Lower leg skin (tissue), 3 donors: Measurements from ENCODE around the gene LBHD2.

ENCODE experiments used
- POLR2A ChIP-seq, 2 donors: fragments of 450-650 bp; IDR thresholded peaks; one replicate each; pipeline ENCODE4 v1.6.1; 2016 to 2017; ENCODE audit warnings: antibody characterized with exemption in 2 of 2, mild to moderate bottlenecking in 1 of 2, moderate library complexity in 1 of 2
- TF ChIP-seq, protein P1 (sequence below), 3 donors: fragments of 450-650 bp; IDR thresholded peaks; one replicate each; pipeline ENCODE4 v1.5.1; 2016; ENCODE audit warnings: antibody characterized with exemption in 3 of 3, mild to moderate bottlenecking in 3 of 3, moderate library complexity in 2 of 3

DNA sequence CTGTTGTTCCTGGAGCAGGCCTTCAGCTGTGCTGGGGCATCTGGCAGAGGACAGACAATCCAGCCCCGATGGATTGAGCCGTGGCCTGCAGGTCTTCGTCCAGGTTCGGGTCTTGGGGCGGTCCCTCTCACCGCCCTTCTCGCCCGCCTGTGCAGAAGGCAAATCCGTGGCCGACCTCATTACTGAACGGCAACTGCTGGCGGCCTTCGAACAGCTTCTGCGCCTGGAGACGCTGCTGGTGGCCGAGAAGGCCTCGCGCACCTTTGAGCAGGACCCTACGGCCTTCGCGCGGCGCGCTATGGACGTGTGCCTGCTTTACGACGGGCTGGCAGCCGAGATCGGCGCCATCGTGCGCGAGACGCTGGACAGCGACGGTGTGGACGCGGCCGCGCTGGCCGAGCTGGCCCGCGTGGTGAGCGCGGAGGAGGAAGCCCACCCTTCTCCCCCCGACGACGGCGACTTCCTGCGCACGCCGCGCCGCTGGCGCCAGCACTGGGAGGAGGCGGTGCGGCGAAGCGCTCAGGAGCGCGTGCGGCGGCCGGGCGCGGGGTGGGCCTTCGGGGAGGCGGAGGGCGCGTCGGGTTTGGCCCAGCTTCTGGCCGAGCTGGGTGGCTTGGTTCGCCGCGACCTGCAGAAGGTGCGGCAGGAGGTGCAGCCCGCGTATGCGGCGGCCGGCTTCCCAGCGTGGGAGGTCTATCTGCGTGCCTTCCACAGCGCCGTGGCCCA is 18.1 kb downstream of the LBHD2 start:
- TF ChIP-seq, protein P1, sequence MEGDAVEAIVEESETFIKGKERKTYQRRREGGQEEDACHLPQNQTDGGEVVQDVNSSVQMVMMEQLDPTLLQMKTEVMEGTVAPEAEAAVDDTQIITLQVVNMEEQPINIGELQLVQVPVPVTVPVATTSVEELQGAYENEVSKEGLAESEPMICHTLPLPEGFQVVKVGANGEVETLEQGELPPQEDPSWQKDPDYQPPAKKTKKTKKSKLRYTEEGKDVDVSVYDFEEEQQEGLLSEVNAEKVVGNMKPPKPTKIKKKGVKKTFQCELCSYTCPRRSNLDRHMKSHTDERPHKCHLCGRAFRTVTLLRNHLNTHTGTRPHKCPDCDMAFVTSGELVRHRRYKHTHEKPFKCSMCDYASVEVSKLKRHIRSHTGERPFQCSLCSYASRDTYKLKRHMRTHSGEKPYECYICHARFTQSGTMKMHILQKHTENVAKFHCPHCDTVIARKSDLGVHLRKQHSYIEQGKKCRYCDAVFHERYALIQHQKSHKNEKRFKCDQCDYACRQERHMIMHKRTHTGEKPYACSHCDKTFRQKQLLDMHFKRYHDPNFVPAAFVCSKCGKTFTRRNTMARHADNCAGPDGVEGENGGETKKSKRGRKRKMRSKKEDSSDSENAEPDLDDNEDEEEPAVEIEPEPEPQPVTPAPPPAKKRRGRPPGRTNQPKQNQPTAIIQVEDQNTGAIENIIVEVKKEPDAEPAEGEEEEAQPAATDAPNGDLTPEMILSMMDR (IDR thresholded peaks at IDR 0.05) = no peak
- no peak for TF ChIP-seq POLR2A (IDR thresholded peaks at IDR 0.05)
